Epithelial cell of alveolus of lung (primary cell): ENCODE data around the gene STXBP6. TPM values are rescaled to one million over a fixed set of nuclear protein-coding genes. Genes with fewer than 3 reads are reported as not detected.

Source experiments
- total RNA-seq: library from RNA; depleted of rRNA; stranded (reverse); fragments of >200 nt; gene quantifications from 2 replicates; pipeline ENCODE4 v1.2.1, GENCODE V29; 2015

STXBP6 gene
- total RNA-seq = 5.0 and 15.4 TPM in 2 replicates

DNA sequence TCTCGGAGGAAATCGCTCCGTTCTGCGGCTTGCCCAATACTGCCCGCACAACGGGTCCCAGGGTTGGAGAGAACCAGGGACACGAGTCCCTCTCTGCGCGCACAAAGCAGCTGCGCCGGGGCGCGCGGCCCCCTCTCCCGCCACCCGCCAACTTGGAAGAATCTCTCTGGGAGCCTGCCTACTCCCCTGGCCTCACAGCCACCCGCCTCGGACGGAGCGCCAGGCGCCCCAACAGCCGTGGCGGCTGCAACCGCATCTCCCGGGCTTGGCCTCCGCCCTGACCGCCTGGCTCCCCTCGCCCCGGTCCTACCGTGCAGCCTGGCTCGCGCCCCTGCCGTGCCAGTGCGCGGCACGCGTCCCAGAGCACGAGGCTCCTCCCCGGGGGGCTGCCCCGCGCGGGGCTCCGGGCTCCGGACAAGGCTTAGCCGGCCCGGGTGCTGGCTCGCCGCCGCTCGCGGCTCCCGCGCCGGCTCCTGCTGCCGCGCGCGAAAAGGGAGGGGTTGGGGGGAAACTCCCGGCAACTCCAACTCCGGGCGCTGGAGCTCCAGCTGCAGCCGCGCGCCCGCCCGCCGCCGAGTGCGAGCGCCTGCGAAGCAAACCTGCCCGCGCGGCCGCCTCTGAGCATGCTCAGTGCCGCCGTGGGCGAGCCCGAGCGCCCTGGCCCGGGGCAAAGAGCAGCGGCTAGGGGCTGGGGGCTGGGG is at the start of gene STXBP6:
Gene STXBP6, minus strand, starts transcription at position 580 of the 701 bp plus-strand sequence. CDS start 75,329 bp downstream, outside the sequence.

